Neural progenitor cell (in vitro differentiated cells): Measurements from ENCODE around the gene GPR183.

Source experiments
- CTCF ChIP-seq: fragments of 200-600 bp; sonication (generic); IDR thresholded peaks from 2 replicates; pipeline ENCODE4 v1.5.1; 2017; ENCODE audit warnings: antibody characterized with exemption, mild to moderate bottlenecking
- EZH2 ChIP-seq: fragments of 200-600 bp; sonication (generic); IDR thresholded peaks from 2 replicates; pipeline ENCODE4 v1.6.1; 2017; ENCODE audit warnings: antibody characterized with exemption, mild to moderate bottlenecking, moderate library complexity
- EZH2phosphoT487 ChIP-seq: fragments of 200-600 bp; sonication (generic); IDR thresholded peaks from 2 replicates; pipeline ENCODE4 v1.6.1; 2017; ENCODE audit warnings: antibody characterized with exemption

DNA sequence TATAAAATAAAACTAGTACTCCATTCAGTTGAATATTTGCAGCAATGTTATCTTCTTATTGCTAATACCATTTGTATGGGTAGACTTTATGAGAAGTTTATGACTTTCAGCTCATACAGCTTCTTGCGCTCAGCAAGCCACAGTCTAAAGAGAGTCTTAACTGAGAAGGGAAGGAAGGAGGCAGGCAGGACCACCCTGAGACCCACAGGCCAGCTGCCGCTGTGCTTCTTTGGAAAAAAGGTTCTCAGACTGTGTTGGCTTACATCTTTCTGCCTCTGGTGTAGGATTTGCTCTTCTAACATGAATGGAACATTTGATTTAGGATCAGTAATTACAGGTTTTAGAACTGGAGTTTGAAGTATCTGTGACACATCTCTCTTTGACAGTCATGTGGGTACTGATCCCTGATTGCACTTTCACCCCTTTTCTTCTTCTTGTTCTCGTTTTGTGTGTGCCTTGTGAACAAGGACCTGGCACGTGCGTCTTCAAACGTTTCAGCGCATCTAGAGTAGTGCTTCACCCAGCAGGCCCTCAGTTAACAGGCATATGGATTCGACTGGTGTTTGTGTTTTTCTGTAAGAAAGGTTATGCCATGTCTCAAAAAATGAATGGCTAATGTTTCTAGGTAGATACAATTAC lies 41.9 kb downstream of the GPR183 start:
- no peak for TF ChIP-seq CTCF
- TF ChIP-seq EZH2 = no peak
- TF ChIP-seq EZH2phosphoT487 = no peak
